Progenitor cell of endocrine pancreas (in vitro differentiated cells): ENCODE results near the gene MYH9. TPM values are rescaled to one million over a fixed set of nuclear protein-coding genes. Genes with fewer than 3 reads are reported as not detected.
A peak's percentile ranks its signal among the peaks of the same experiment; 100 is the strongest.

ENCODE experiments used
- DNase-seq: peaks from one replicate; pipeline ENCODE4 v3.0.0; 2021; ENCODE audit warnings: low spot score; ENCODE audit not compliant: unreplicated experiment
- H3K27ac Mint-ChIP-seq: 2 replicates; pipeline ENCODE4 v1.8.0; 2021; ENCODE audit warnings: mild to moderate bottlenecking, moderate library complexity, mixed read lengths
- H3K27me3 Mint-ChIP-seq: 2 replicates; pipeline ENCODE4 v1.8.0; 2021; ENCODE audit warnings: mixed read lengths
- H3K36me3 Mint-ChIP-seq: 2 replicates; pipeline ENCODE4 v1.8.0; 2022; ENCODE audit warnings: mixed read lengths; ENCODE audit not compliant: insufficient read depth
- H3K4me1 Mint-ChIP-seq: 2 replicates; pipeline ENCODE4 v1.8.0; 2021; ENCODE audit warnings: low read depth, mixed read lengths
- H3K4me3 Mint-ChIP-seq: 2 replicates; pipeline ENCODE4 v1.8.0; 2021; ENCODE audit warnings: low read depth, mild to moderate bottlenecking, moderate library complexity, mixed read lengths
- H3K9me3 Mint-ChIP-seq: 2 replicates; pipeline ENCODE4 v1.8.0; 2021; ENCODE audit warnings: low read depth, mixed read lengths
- total RNA-seq: library from RNA; stranded (reverse); gene quantifications from 2 replicates; pipeline ENCODE4 v1.2.1, GENCODE V29; 2021
- TF ChIP-seq, protein P1 (sequence below): fragments of 200-600 bp; sonication (generic); IDR thresholded peaks from one replicate; pipeline ENCODE4 v1.5.0; 2021; ENCODE audit warnings: antibody characterized with exemption, mild to moderate bottlenecking; ENCODE audit not compliant: unreplicated experiment

MYH9 gene
- total RNA-seq, 1 donor from 2014 or later: 299 TPM

DNA sequence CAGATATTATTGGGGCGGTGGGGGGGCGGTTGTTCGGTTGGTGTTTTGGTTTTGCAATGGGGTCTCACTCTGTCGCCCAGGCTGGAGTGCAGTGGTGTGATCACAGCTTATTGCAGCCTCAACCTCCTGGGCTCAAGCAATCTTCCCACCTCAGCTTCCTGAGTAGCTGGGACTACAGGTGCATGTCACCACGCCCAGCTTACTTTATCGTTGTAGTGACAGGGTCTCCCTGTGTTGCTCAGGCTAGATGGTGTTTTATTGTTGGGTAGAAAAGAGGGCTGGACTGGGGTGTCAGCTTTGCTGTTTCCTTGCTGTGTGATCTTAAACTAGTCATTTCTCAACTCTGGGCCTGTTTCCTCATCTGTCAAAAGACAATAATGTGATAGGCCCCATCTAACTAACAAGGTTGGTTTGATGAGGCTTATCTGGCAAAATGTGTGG, 17.5 kb upstream of the MYH9 start:
- Mint-ChIP-seq H3K27ac (no peak overlapping the region), H3K36me3 (no peaks in the 10 kb centered on the region)

DNA sequence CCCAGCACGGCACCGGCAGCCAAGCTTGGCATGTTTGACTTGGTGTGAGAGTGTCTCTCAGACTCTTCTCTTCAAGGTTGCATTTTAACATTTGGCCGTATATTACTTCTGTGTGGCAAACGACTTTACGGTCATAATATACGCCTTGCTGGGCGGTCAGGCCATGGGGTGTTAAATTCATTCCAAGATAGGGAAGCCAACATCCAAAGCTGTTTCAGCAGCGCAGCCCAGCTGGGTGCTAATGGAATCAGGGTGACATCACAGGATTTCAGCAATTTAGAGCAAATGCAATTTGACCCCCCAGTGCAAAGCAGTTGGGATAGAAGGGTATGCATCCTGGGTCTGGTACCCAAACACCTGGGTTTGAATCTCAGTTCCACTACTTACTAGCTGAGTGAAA, 16.7 kb upstream of the MYH9 start:
- Mint-ChIP-seq H3K27me3 (no peaks in the 10 kb centered on the region), H3K9me3 (no peaks in the 10 kb centered on the region), H3K4me3 (no peak overlapping the region), H3K27ac (no peak overlapping the region), H3K4me1 (peaks cover 6% of the 10 kb centered on the region), H3K36me3 (no peaks in the 10 kb centered on the region)
- TF ChIP-seq, protein P1, sequence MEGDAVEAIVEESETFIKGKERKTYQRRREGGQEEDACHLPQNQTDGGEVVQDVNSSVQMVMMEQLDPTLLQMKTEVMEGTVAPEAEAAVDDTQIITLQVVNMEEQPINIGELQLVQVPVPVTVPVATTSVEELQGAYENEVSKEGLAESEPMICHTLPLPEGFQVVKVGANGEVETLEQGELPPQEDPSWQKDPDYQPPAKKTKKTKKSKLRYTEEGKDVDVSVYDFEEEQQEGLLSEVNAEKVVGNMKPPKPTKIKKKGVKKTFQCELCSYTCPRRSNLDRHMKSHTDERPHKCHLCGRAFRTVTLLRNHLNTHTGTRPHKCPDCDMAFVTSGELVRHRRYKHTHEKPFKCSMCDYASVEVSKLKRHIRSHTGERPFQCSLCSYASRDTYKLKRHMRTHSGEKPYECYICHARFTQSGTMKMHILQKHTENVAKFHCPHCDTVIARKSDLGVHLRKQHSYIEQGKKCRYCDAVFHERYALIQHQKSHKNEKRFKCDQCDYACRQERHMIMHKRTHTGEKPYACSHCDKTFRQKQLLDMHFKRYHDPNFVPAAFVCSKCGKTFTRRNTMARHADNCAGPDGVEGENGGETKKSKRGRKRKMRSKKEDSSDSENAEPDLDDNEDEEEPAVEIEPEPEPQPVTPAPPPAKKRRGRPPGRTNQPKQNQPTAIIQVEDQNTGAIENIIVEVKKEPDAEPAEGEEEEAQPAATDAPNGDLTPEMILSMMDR: no peak
- DNase-seq: no peak

More for the DNA sequence above, 17.5 kb upstream of the MYH9 start:
- no peaks in the 10 kb centered on the region for H3K27me3 Mint-ChIP-seq
- TF ChIP-seq, protein P1: no peak
- no peaks in the 10 kb centered on the region for H3K9me3 Mint-ChIP-seq
- peaks cover 5% of the 10 kb centered on the region for H3K4me1 Mint-ChIP-seq
- DNase-seq: no peak
- H3K4me3 Mint-ChIP-seq: no peak overlapping the region

DNA sequence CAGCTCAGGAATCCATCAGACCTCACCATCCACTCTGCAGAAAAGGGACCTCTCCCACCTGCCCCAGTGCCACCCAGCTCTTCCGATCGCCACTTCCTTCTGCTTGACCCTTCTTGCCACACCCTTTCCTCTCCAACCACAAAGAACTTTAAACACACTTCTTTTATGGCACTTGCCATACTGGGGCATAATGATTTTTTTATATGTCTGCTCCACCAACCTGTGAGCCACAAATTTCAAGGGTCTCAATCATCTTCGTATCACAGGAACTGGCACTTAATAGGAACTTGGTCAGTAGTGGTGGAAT, 11.7 kb upstream of the MYH9 start:
- Mint-ChIP-seq H3K9me3 (no peaks in the 10 kb centered on the region), H3K4me3 (no peak overlapping the region), H3K36me3 (no peaks in the 10 kb centered on the region), H3K27me3 (no peaks in the 10 kb centered on the region), H3K4me1 (peaks cover 25% of the 10 kb centered on the region), H3K27ac (no peak overlapping the region)
- TF ChIP-seq, protein P1: no peak
- DNase-seq: no peak

DNA sequence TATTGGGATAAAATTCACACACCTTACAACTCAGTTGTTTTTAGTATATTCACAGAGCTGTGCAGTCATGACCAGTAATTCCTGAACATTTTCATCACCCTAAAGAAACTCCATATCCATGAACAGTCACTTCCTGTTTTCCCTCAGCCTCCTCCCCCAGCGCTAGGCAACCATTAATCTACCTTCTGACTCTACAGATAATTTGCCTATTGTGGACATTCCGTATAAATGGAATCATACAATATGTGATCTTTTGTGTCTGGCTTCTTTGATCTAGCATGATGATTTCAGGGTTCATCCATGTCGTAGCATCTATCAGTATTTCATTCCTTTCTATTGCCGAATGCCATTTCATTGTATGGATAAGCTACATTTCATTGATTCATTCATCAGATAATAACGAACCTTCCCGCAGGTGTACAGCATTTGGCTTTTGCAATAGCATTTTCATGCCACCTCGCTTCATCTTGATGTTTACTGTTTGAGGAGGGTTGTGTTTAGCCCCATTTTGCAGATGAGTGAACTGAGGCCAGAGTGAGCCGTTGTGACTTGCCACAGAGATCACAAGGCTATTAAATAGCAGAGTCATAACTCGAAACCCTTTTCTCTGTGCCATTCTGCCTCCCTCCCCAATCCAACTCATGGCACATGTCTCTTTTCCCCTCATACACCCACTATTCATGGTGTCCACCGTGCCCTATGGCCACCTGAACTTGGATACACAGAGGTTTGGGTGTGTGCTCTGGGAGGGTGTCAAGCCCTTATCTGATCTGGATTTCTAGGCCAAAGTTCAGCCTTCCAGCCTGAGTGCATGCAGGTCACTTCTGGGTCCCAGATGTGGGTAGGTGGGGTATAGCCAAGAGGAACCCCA, 11.1 kb upstream of the MYH9 start:
- Mint-ChIP-seq H3K4me3 (no peak overlapping the region), H3K27me3 (no peaks in the 10 kb centered on the region), H3K4me1 (peaks cover 25% of the 10 kb centered on the region), H3K36me3 (no peaks in the 10 kb centered on the region), H3K27ac (no peak overlapping the region), H3K9me3 (no peaks in the 10 kb centered on the region)
- DNase-seq: no peak
- TF ChIP-seq, protein P1: no peak

DNA sequence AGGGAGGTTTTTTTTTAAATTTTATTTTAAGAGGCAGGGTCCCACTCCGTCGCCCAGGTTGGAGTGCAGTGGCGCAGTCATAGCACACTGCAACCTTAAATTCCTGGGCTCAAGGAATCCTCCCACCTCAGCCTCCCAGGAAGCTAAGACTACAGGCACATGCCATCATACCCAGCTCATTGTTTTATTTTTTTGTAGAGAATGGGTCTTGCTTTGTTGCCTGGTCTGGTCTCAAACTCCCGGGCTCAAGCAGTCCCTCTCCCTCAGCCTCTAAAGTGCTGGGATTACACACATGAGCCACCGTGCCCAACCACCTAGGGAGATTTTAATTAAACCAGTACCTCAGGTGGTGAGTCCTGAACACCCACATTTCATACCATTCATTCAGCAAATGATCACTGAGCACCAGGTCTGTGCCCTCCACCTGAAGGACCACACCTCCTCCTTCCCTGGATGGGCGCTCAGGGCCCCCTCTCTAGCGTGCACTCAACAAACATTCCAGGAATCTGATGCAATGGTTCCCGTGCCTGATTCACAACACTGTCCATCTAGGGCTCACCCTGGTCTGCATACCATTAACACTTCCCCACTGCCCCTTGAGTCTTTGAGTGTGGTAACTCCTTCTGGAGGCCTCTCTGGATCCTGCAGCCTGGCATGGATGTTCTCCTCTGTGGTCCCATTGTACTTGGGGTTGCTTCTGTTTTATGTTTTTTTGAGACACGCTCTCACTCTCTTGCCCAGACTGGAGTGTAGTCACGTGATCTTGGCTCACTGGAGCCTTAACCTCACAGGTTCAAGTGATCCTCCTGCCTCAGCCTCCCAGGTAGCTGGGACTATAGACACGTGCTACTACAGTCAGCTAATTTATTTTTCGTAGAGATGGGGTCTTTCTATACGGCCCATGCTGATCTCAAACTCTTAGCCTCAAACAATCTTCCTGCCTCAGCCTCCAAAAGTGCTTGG, 9.6 kb upstream of the MYH9 start:
- peaks cover 25% of the 10 kb centered on the region for H3K4me1 Mint-ChIP-seq
- TF ChIP-seq, protein P1: no peak
- no peaks in the 10 kb centered on the region for H3K27me3 Mint-ChIP-seq
- H3K9me3 Mint-ChIP-seq: no peaks in the 10 kb centered on the region
- peak overlapping the region; percentile 78 for H3K27ac Mint-ChIP-seq
- no peaks in the 10 kb centered on the region for H3K36me3 Mint-ChIP-seq
- no peak for DNase-seq
- no peak overlapping the region for H3K4me3 Mint-ChIP-seq
